ENCODE results near the gene NANOS1. TPM values are rescaled to one million over a fixed set of nuclear protein-coding genes. Genes with fewer than 3 reads are reported as not detected.

NANOS1 gene
- total and polyA plus RNA-seq, 2 experiments from 2014 or later: under 0.01 to 0.15 TPM

DNA sequence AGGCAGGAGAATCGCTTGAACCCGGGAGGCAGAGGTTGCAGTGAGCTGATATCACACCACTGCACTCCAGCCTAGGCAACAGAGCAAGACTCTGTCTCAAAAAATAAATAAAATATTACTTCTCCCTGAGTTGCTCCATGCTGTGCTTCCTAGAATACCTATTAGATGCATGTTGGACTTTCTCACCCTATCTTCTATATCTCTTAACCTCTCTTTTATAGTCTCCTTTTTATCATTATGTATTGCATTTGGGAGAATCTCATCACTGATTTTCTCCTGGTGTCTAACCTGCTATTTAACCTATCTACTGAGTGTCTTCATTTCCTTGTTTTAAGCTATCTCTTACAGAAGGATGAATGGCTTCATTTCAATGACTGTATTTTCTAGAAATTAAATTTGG lies 32.1 kb upstream of the NANOS1 start:
- DNase-seq: no peak
- no peak overlapping the region for H3K27ac ChIP-seq
- H3K79me2 ChIP-seq (ENCODE audit: insufficient read depth): no peaks in the 10 kb centered on the region
- no peak overlapping the region for H3K4me3 ChIP-seq
- WGBS, 2 experiments (ENCODE audit: low coverage in 1 of 2, low lambda C conversion rate in 2 of 2, missing lambda C conversion rate in 2 of 2): 58 to 81% methylated on average over 2 of the region's 2 CpGs
- H3K9me2 ChIP-seq (ENCODE audit: insufficient read depth): no peaks in the 10 kb centered on the region
- in situ Hi-C loops (cut with MboI): no loop called here
- no peaks in the 10 kb centered on the region for H3K9me3 ChIP-seq (ENCODE audit: low read depth)
- no peaks in the 10 kb centered on the region for H3K36me3 ChIP-seq (ENCODE audit: low read depth)
- no peak overlapping the region for H3K9ac ChIP-seq
- H4K20me1 ChIP-seq (ENCODE audit: insufficient read depth): no peaks in the 10 kb centered on the region
- peaks cover 65% of the 10 kb centered on the region for H3K27me3 ChIP-seq (replicated peaks; ENCODE audit: insufficient read depth)
- H3F3A ChIP-seq (ENCODE audit: insufficient read depth): no peaks in the 10 kb centered on the region
- no peak overlapping the region for H2AFZ ChIP-seq
- no peaks in the 10 kb centered on the region for H3K4me1 ChIP-seq (ENCODE audit: insufficient read depth)
- H3K4me2 ChIP-seq (ENCODE audit: unreplicated experiment): no peak overlapping the region
- TF ChIP-seq EZH2phosphoT487 (IDR thresholded peaks at IDR 0.05; ENCODE audit: insufficient read depth, low read depth) (no peak), EZH2 (IDR thresholded peaks at IDR 0.05; ENCODE audit: insufficient read depth, poor library complexity, severe bottlenecking) (no peak)

GRCh38 chr10:118998183-118998582 lies 31.3 kb upstream of the NANOS1 start:
- Histone ChIP-seq H3K9me2 (ENCODE audit: insufficient read depth) (no peaks in the 10 kb centered on the region), H3K4me2 (ENCODE audit: unreplicated experiment) (no peak overlapping the region), H2AFZ (no peak overlapping the region), H3K4me3 (no peak overlapping the region), H3K4me1 (ENCODE audit: insufficient read depth) (no peaks in the 10 kb centered on the region), H3K9me3 (ENCODE audit: low read depth) (no peaks in the 10 kb centered on the region), H4K20me1 (ENCODE audit: insufficient read depth) (no peaks in the 10 kb centered on the region), H3K27me3 (replicated peaks; ENCODE audit: insufficient read depth) (peaks cover 61% of the 10 kb centered on the region), H3K79me2 (ENCODE audit: insufficient read depth) (no peaks in the 10 kb centered on the region), H3K9ac (no peak overlapping the region), H3K36me3 (ENCODE audit: low read depth) (no peaks in the 10 kb centered on the region), H3K27ac (no peak overlapping the region), H3F3A (ENCODE audit: insufficient read depth) (no peaks in the 10 kb centered on the region)
- DNase-seq: no peak
- TF ChIP-seq EZH2 (IDR thresholded peaks at IDR 0.05; ENCODE audit: insufficient read depth, poor library complexity, severe bottlenecking): no peak
- no peak for TF ChIP-seq EZH2phosphoT487 (IDR thresholded peaks at IDR 0.05; ENCODE audit: insufficient read depth, low read depth)
- in situ Hi-C loops (cut with MboI): no loop called here
- 56 to 57% methylated on average over 5 of the region's 5 CpGs for WGBS, 2 experiments (ENCODE audit: low coverage in 1 of 2, low lambda C conversion rate in 2 of 2, missing lambda C conversion rate in 2 of 2)

- Histone ChIP-seq H3K4me1 (ENCODE audit: insufficient read depth) (peaks cover 11% of the 10 kb centered on the region; the same call in 1 of the 2 replicates), H3K27me3 (replicated peaks; ENCODE audit: insufficient read depth) (peaks cover 30% of the 10 kb centered on the region), H3K4me3 (no peak overlapping the region), H3K36me3 (ENCODE audit: low read depth) (no peaks in the 10 kb centered on the region), H3K27ac (no peak overlapping the region), H3K9me2 (ENCODE audit: insufficient read depth) (no peaks in the 10 kb centered on the region), H3F3A (ENCODE audit: insufficient read depth) (peaks cover 13% of the 10 kb centered on the region), H4K20me1 (ENCODE audit: insufficient read depth) (no peaks in the 10 kb centered on the region), H3K9me3 (ENCODE audit: low read depth) (no peaks in the 10 kb centered on the region), H3K79me2 (ENCODE audit: insufficient read depth) (no peaks in the 10 kb centered on the region), H3K9ac (no peak overlapping the region), H3K4me2 (ENCODE audit: unreplicated experiment) (no peak overlapping the region), H2AFZ (no peak overlapping the region)
- DNase-seq: no peak
- 85 to 87% methylated on average over 10 of the region's 10 CpGs for WGBS, 2 experiments (ENCODE audit: low coverage in 1 of 2, low lambda C conversion rate in 2 of 2, missing lambda C conversion rate in 2 of 2)
- in situ Hi-C loops (cut with MboI): no loop called here
- TF ChIP-seq EZH2 (IDR thresholded peaks at IDR 0.05; ENCODE audit: insufficient read depth, poor library complexity, severe bottlenecking): no peak
- TF ChIP-seq EZH2phosphoT487 (IDR thresholded peaks at IDR 0.05; ENCODE audit: insufficient read depth, low read depth): no peak
Measured at GRCh38 chr10:119001717-119002500, 27.6 kb upstream of the NANOS1 start.

- 72 to 77% methylated on average over 7 of the region's 7 CpGs for WGBS, 2 experiments (ENCODE audit: low coverage in 1 of 2, low lambda C conversion rate in 2 of 2, missing lambda C conversion rate in 2 of 2)
- in situ Hi-C loops (cut with MboI): no loop called here
- H3K27ac ChIP-seq: no peak overlapping the region
Measured at GRCh38 chr10:119003572-119004289, 25.8 kb upstream of the NANOS1 start.

More at GRCh38 chr10:119003572-119004289, 25.8 kb upstream of the NANOS1 start:
- no peak for DNase-seq
- Histone ChIP-seq H3K79me2 (ENCODE audit: insufficient read depth) (no peaks in the 10 kb centered on the region), H3K9ac (no peak overlapping the region), H3K9me2 (ENCODE audit: insufficient read depth) (no peaks in the 10 kb centered on the region), H3K4me2 (ENCODE audit: unreplicated experiment) (no peak overlapping the region), H3K9me3 (ENCODE audit: low read depth) (no peaks in the 10 kb centered on the region), H3K4me3 (no peak overlapping the region), H3K4me1 (ENCODE audit: insufficient read depth) (peaks cover 17% of the 10 kb centered on the region), H3F3A (ENCODE audit: insufficient read depth) (peaks cover 18% of the 10 kb centered on the region), H2AFZ (no peak overlapping the region), H3K36me3 (ENCODE audit: low read depth) (no peaks in the 10 kb centered on the region), H4K20me1 (ENCODE audit: insufficient read depth) (no peaks in the 10 kb centered on the region), H3K27me3 (replicated peaks; ENCODE audit: insufficient read depth) (peaks cover 26% of the 10 kb centered on the region)
- TF ChIP-seq EZH2 (IDR thresholded peaks at IDR 0.05; ENCODE audit: insufficient read depth, poor library complexity, severe bottlenecking): no peak
- no peak for TF ChIP-seq EZH2phosphoT487 (IDR thresholded peaks at IDR 0.05; ENCODE audit: insufficient read depth, low read depth)

All from GM23248 (cell line).